GM10266 (cell line): Measurements from ENCODE around the gene SSU72.
"Not testable (repeated sequence)": the region's sequence is repeated elsewhere in the genome, so short reads cannot be mapped to it uniquely, and the experiment has no call there.

Experiments used
- DNase-seq: peaks from one replicate; pipeline ENCODE4 v3.0.0; 2012; ENCODE audit errors: extremely low spot score
- CTCF ChIP-seq: IDR thresholded peaks from 2 replicates; pipeline ENCODE4 v1.5.1; 2012; ENCODE audit warnings: mild to moderate bottlenecking, low read depth; ENCODE audit not compliant: control insufficient read depth, insufficient read depth; ENCODE audit errors: missing control alignments

The SSU72 gene

GRCh38 chr1:1507305-1507704 lies 67.4 kb downstream of the SSU72 start:
- DNase-seq = no peak
- TF ChIP-seq CTCF = no peak

GRCh38 chr1:1505801-1506200 lies 68.9 kb downstream of the SSU72 start:
- DNase-seq = not testable (repeated sequence)

DNA sequence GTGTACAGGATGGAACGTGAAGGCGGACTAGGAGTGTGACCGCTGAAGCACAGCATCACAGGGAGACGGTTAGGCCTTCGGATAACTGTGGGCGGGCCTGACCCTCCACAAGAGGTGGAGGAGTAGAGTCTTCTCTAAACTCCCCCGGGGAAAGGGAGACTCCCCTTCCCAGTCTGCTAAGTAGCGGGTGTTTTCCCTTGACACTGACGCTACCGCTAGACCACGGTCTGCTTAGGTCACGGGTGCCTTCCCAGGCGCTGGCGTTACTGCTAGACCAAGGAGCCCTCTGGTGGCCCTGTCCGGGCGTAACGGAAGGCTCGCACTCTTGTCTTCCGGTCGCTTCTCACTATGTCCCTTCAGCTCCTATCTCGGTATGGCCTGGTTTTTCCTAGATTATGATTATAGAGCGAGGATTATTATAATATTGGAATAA lies 69.3 kb downstream of the SSU72 start:
- peak; percentile 27 for TF ChIP-seq CTCF
- not testable (repeated sequence) for DNase-seq

DNA sequence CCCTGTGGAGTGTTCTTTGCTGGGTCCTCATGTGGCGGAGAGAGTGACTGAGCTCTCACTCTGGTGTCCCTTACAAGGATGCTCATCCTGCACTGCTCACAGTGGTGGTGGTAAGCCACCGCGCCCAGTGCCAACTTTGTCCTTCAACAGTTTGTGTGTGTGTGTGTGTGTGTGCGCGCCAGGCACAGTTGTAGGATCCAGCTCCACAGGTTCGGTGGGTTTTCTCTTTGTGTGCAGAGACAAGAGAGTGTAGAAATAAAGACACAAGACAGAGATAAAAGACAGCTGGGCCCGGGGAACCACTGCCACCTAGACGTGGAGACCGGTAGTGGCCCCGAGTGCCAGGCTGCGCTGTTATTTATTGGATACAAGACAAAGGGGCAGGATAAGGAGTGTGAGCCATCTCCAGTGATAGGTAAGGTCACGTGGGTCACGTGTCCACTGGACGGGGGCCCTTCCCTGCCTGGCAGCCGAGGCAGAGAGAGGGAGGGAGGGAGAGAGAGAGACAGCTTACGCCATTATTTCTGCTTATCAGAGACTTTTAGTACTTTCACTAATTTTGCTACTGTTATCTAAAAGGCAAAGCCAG lies 69.8 kb downstream of the SSU72 start:
- TF ChIP-seq CTCF = peak; percentile 66
- peak; percentile 56 for DNase-seq

GRCh38 chr1:1495461-1495975 lies 79.1 kb downstream of the SSU72 start:
- DNase-seq = not testable (repeated sequence)

DNA sequence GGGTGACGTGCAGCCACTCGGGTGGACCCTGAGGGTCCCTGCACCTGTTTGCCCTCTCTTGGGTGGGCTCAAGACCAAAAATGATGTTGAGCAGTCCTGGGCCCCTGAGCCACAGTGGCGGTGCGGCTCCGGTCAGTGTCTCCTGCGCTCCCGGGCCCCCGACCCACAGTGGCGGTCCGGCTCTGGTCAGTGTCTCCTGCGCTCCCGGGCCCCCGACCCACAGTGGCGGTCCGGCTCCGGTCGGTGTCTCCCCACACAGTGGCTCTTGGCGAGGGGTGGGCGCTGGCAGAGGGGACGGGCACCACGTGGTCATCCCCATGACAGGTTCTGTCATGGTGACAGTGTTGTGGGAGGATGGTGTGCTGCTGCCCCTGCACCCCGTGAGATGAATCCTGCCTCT lies 80.4 kb downstream of the SSU72 start:
- not testable (repeated sequence) for DNase-seq
